ENCODE measurements around the gene BICC1. TPM values are rescaled to one million over a fixed set of nuclear protein-coding genes. Genes with fewer than 3 reads are reported as not detected.

BICC1 gene, protein sequence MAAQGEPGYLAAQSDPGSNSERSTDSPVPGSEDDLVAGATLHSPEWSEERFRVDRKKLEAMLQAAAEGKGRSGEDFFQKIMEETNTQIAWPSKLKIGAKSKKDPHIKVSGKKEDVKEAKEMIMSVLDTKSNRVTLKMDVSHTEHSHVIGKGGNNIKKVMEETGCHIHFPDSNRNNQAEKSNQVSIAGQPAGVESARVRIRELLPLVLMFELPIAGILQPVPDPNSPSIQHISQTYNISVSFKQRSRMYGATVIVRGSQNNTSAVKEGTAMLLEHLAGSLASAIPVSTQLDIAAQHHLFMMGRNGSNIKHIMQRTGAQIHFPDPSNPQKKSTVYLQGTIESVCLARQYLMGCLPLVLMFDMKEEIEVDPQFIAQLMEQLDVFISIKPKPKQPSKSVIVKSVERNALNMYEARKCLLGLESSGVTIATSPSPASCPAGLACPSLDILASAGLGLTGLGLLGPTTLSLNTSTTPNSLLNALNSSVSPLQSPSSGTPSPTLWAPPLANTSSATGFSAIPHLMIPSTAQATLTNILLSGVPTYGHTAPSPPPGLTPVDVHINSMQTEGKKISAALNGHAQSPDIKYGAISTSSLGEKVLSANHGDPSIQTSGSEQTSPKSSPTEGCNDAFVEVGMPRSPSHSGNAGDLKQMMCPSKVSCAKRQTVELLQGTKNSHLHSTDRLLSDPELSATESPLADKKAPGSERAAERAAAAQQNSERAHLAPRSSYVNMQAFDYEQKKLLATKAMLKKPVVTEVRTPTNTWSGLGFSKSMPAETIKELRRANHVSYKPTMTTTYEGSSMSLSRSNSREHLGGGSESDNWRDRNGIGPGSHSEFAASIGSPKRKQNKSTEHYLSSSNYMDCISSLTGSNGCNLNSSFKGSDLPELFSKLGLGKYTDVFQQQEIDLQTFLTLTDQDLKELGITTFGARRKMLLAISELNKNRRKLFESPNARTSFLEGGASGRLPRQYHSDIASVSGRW
- total RNA-seq: 10.3 and 10.6 TPM in 2 replicates
- polyA plus RNA-seq (2012): 6.8 TPM

DNA sequence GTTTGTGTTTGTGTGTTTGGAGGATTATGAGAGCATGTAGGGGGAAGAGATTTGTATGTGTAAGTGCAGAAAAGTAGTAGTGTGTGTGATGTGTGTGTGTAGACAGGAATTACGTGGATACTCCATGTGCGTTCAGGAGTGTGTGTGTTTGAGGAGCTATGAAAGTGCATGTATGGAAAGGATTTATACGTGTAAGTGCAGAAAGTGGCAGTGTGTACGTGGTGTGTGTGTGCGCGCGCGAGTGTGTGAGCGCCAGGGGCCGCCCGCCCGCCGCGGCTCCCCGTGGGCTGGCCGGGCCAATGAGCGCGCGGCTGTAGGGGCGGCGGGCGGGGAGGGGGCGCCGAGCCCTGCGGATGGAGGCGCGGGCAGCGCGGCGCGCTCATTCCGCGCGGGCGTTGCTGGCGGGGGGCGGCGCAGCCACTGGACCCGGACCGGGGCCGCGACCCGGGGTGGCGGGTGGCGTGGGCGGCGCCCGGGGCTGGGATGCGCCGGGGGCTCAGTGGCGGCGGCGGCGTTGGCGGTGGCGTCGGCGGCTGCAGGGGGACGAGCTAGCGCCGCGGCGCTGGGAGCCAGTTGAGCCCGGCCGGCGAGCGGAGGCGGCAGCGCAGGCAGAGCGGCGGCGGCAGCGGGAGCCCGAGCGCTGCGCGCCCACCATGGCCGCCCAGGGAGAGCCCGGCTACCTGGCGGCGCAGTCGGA is at the start of gene BICC1:
Gene BICC1 (plus strand): TSS at position 382 of the 697 bp plus-strand sequence. CDS start 272 bp downstream, at position 654.
- DNase-seq (ENCODE audit: low read depth): peak; percentile 70

GRCh38 chr10:58464956-58465355 is 47.7 kb upstream of the BICC1 start:
- no peak for DNase-seq (ENCODE audit: low read depth)

GRCh38 chr10:58465629-58466028 is 47.0 kb upstream of the BICC1 start:
- no peak for DNase-seq (ENCODE audit: low read depth)

DNA sequence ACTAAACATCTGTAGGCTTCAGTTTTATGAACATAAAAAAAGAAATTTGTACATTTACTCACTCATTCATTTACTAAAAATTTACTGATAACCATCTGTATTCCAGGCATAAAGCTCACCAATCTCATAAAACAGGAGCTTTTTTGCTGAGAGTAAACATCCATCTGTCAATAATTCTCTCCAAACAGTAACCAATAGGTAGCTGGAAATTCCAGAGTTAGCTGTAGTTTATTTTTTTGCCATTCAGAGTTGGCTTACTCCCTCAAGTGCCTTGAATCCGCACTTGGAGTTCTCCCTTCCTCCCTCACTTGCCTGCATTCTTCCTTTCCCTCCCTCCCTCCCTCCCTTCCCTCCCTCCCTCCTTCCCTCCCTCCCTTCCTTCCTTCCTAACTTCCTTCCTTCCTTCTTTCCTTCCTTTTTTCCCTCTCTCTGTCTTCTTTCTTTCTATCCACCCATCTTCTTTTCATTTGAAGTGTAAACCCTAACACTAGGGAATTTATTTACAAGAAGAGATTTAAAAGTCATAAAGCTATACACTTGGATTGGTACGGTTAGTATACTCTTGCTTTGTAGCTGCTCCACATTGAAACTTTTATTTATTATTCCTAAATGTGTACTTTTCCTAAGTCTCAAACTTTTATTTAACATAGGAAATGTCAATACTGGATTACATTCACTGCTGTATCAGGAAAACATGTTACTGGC is 44.6 kb upstream of the BICC1 start:
- DNase-seq (ENCODE audit: low read depth): no peak

- no peak for DNase-seq (ENCODE audit: low read depth)
These were observed 38.7 kb upstream of the BICC1 start for GRCh38 chr10:58473976-58474375.

DNA sequence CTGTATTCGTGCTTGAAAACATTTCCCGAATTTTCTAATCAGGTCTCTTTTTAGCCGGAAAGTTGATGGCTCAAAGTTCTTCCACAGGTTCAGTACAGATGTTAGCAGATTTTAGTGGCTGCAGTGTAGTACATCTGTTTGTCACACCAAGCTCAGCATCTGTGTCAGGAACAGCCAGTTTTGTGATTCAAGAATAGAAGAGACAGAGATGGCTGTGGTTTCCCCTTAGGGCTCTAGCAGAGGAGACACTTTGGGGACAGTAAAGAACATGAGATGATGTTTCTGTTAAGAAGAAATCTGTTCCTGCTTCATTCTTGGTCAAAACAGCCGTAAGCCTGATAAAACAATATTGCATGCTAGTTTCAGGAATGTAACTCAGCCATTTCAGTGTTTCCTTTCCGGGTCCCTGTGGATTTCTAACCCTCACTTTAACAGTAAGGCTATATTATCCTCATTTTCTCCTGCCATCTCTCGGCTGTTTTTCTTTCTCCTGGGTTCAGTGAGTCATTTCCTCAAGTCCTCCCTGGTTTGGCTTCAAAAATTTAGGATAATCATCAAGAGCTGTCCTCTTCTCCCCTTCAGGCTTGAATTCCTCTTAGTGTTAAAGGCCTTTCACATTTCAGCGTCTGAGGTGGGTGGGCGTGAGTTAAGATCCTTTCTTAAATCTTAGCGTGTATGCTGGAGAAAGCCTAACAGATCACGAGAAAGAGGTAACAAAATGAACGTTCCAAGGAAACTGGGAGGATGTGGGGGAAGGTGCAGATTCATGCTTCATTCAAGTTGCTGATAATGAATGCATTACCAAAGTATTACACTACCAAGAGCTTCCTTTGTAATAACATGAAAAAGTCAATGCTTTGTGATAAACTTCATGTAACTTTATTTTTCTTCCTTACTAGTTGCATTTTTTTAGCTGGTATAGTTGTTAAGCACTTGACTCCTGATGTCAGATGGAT is 37.1 kb upstream of the BICC1 start:
- DNase-seq (ENCODE audit: low read depth): peak; percentile 44

DNA sequence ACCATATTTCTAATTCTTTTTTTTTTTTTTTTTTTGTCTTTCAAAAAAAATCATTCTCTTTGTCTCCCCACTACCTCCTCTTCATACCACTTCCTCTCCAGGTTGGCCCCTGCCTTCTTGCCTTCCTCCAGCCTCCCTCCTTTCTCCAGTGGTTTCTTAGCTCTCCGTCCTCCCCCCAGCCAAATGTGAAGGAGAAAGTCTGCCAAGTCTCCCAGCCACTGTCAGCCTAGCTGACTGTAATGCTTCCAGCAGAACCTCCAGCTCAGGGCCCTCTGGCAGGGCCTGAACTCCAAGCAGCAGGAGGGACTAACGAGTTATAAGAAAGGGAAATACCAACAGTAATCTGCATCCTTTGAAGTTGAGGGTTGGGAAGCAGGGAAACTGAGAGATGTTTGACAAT is 35.5 kb upstream of the BICC1 start:
- DNase-seq (ENCODE audit: low read depth): peak; percentile 9

GRCh38 chr10:58477902-58478301 is 34.8 kb upstream of the BICC1 start:
- no peak for DNase-seq (ENCODE audit: low read depth)

DNA sequence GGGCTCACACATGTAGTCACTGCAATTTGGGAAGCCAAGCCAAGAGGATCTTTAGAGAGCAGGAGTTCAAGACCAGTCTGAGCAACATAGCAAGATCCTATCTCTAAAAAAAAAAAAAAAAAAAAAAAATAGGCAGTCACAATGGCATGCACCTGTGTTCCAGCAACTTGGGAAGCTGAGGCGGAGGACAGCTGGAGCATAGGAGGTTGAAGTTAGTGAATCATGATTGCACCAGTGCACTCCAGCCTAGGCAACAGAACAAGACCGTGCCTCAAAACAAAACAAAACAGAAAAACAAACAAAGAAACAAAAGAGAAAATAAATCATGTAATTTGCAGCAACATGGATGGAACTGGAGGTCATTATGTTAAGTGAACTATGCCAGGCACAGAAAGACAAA is 33.6 kb upstream of the BICC1 start:
- peak; percentile 12 for DNase-seq (ENCODE audit: low read depth)

GRCh38 chr10:58480321-58480720 is 32.4 kb upstream of the BICC1 start:
- no peak for DNase-seq (ENCODE audit: low read depth)

GRCh38 chr10:58481569-58482109 is 31.0 kb upstream of the BICC1 start:
- no peak for DNase-seq (ENCODE audit: low read depth)

GRCh38 chr10:58486821-58487220 is 25.9 kb upstream of the BICC1 start:
- DNase-seq (ENCODE audit: low read depth): peak; percentile 82

GRCh38 chr10:58488921-58489320 is 23.8 kb upstream of the BICC1 start:
- DNase-seq (ENCODE audit: low read depth): no peak

- DNase-seq (ENCODE audit: low read depth): no peak
These were observed 9.7 kb upstream of the BICC1 start for GRCh38 chr10:58502956-58503355.

GRCh38 chr10:58508316-58508715 is 4.4 kb upstream of the BICC1 start:
- DNase-seq (ENCODE audit: low read depth): no peak

GRCh38 chr10:58511765-58512490 is 744 bp upstream of the BICC1 start:
- no peak for DNase-seq (ENCODE audit: low read depth)

- peak; percentile 78 for DNase-seq (ENCODE audit: low read depth)
These were observed 777 bp downstream of the BICC1 start for GRCh38 chr10:58513188-58514110.
